SK-N-SH treated with all-trans-retinoic acid at 6 μM for 48 hours (cell line): ENCODE data around the gene MGAT5B.

Source experiments
- ATAC-seq: fragments of 200-7000 bp; cut with Tn5 transposase; 3 replicates; pipeline ENCODE4 v1.9.1; 2020; ENCODE audit warnings: mild to moderate bottlenecking, moderate library complexity
- ARNTL ChIP-seq: fragments of 450-650 bp; formaldehyde crosslinking; IDR thresholded peaks from 2 replicates; pipeline ENCODE4 v1.5.0; 2020; ENCODE audit warnings: low read depth, mild to moderate bottlenecking, moderate library complexity, borderline replicate concordance
- BACH2 ChIP-seq: fragments of 250-450 bp; sonication (Bioruptor Pico); IDR thresholded peaks from 2 replicates; pipeline ENCODE4 v1.9.0; 2021; ENCODE audit warnings: mild to moderate bottlenecking, borderline replicate concordance
- CSDC2 ChIP-seq: fragments of 250-450 bp; sonication (Bioruptor Pico); IDR thresholded peaks from 2 replicates; pipeline ENCODE4 v1.5.0; 2020; ENCODE audit warnings: mild to moderate bottlenecking, moderate library complexity
- CSRNP3 ChIP-seq: fragments of 250-450 bp; sonication (Bioruptor Pico); IDR thresholded peaks from 2 replicates; pipeline ENCODE4 v1.5.1; 2021; ENCODE audit warnings: mild to moderate bottlenecking, moderate library complexity
- ESRRG ChIP-seq: fragments of 250-450 bp; sonication (Bioruptor Pico); IDR thresholded peaks from 2 replicates; pipeline ENCODE4 v1.6.1; 2021; ENCODE audit warnings: mild to moderate bottlenecking
- GLIS3 ChIP-seq: fragments of 250-450 bp; sonication (Bioruptor Pico); IDR thresholded peaks from 2 replicates; pipeline ENCODE4 v1.5.0; 2020; ENCODE audit warnings: mild to moderate bottlenecking, moderate library complexity
- ISL1 ChIP-seq: fragments of 250-450 bp; sonication (Bioruptor Pico); IDR thresholded peaks from 2 replicates; pipeline ENCODE4 v2.1.2; 2022; ENCODE audit warnings: mild to moderate bottlenecking, moderate library complexity
- OSR1 ChIP-seq: fragments of 250-450 bp; sonication (Bioruptor Pico); IDR thresholded peaks from 2 replicates; pipeline ENCODE4 v1.8.0; 2022; ENCODE audit warnings: moderate library complexity, mild to moderate bottlenecking, inconsistent platforms
- PATZ1 ChIP-seq: fragments of 250-450 bp; sonication (Bioruptor Pico); IDR thresholded peaks from 2 replicates; pipeline ENCODE4 v1.8.0; 2020; ENCODE audit warnings: mild to moderate bottlenecking, moderate library complexity, borderline replicate concordance
- POU6F1 ChIP-seq: fragments of 250-450 bp; sonication (Bioruptor Pico); IDR thresholded peaks from 2 replicates; pipeline ENCODE4 v1.8.0; 2021; ENCODE audit warnings: low read depth, mild to moderate bottlenecking, moderate library complexity, borderline replicate concordance
- PPARA ChIP-seq: fragments of 250-450 bp; sonication (Bioruptor Pico); IDR thresholded peaks from 2 replicates; pipeline ENCODE4 v1.5.0; 2020; ENCODE audit warnings: mild to moderate bottlenecking, borderline replicate concordance
- RARB ChIP-seq: fragments of 250-450 bp; sonication (Bioruptor Pico); IDR thresholded peaks from 2 replicates; pipeline ENCODE4 v1.8.0; 2021; ENCODE audit warnings: mild to moderate bottlenecking, moderate library complexity
- SNAI2 ChIP-seq: fragments of 250-450 bp; sonication (Bioruptor Pico); IDR thresholded peaks from 2 replicates; pipeline ENCODE4 v1.5.0; 2020; ENCODE audit warnings: mild to moderate bottlenecking, moderate library complexity
- TCF4 ChIP-seq: fragments of 250-450 bp; sonication (Bioruptor Pico); IDR thresholded peaks from 2 replicates; pipeline ENCODE4 v1.8.0; 2021; ENCODE audit warnings: mild to moderate bottlenecking, moderate library complexity, borderline replicate concordance
- TOX ChIP-seq: fragments of 250-450 bp; sonication (Bioruptor Pico); IDR thresholded peaks from 2 replicates; pipeline ENCODE4 v1.8.0; 2021; ENCODE audit warnings: mild to moderate bottlenecking, moderate library complexity, borderline replicate concordance
- TSHZ2 ChIP-seq: fragments of 250-450 bp; sonication (Bioruptor Pico); IDR thresholded peaks from 2 replicates; pipeline ENCODE4 v1.5.0; 2020; ENCODE audit warnings: mild to moderate bottlenecking, moderate library complexity
- ZC3H10 ChIP-seq: fragments of 250-450 bp; sonication (Bioruptor Pico); IDR thresholded peaks from 2 replicates; pipeline ENCODE4 v1.5.1; 2021; ENCODE audit warnings: mild to moderate bottlenecking, moderate library complexity
- ZFP3 ChIP-seq: fragments of 250-450 bp; sonication (Bioruptor Pico); IDR thresholded peaks from 2 replicates; pipeline ENCODE4 v1.5.0; 2020; ENCODE audit warnings: mild to moderate bottlenecking, moderate library complexity
- ZFP30 ChIP-seq: fragments of 450-650 bp; formaldehyde crosslinking; IDR thresholded peaks from 2 replicates; pipeline ENCODE4 v1.5.0; 2022; ENCODE audit warnings: mild to moderate bottlenecking, moderate library complexity
- ZNF565 ChIP-seq: fragments of 450-650 bp; formaldehyde crosslinking; conservative IDR thresholded peaks from 2 replicates; pipeline ENCODE4 v1.5.0; 2020; ENCODE audit warnings: low read depth, mild to moderate bottlenecking, moderate library complexity
- ZNF70 ChIP-seq: fragments of 450-650 bp; formaldehyde crosslinking; IDR thresholded peaks from 2 replicates; pipeline ENCODE4 v1.5.0; 2020; ENCODE audit warnings: mild to moderate bottlenecking, moderate library complexity
- ZNF8 ChIP-seq: fragments of 450-650 bp; formaldehyde crosslinking; IDR thresholded peaks from 2 replicates; pipeline ENCODE4 v1.5.0; 2020; ENCODE audit warnings: mild to moderate bottlenecking, moderate library complexity

Gene MGAT5B

GRCh38 chr17:76892329-76892728 lies 24.1 kb downstream of the MGAT5B start (continued):
- TF ChIP-seq TSHZ2 (CRISPR knock-in tag) (no peak), ARNTL (no peak)

- TF ChIP-seq ESRRG (CRISPR knock-in tag) = no peak
- no peak for TF ChIP-seq POU6F1 (CRISPR knock-in tag)
- TF ChIP-seq SNAI2 (CRISPR knock-in tag) = no peak
- TF ChIP-seq ISL1 = no peak
- no peak for TF ChIP-seq TOX (CRISPR knock-in tag)
- TF ChIP-seq CSRNP3 (CRISPR knock-in tag) = no peak
- TF ChIP-seq TSHZ2 (CRISPR knock-in tag) = no peak
- no peak for TF ChIP-seq ZFP30 (CRISPR knock-in tag)
- TF ChIP-seq ZNF70 (CRISPR knock-in tag) = no peak
- TF ChIP-seq ZNF8 = no peak
- no peak for TF ChIP-seq PATZ1
- no peak for TF ChIP-seq PPARA
- TF ChIP-seq BACH2 (CRISPR knock-in tag) = no peak
- no peak for TF ChIP-seq OSR1 (CRISPR knock-in tag)
- no peak for ATAC-seq
These were observed 25.6 kb downstream of the MGAT5B start for GRCh38 chr17:76893623-76894334.

GRCh38 chr17:76894842-76895241 lies 26.6 kb downstream of the MGAT5B start:
- ATAC-seq = no peak
- TF ChIP-seq GLIS3 (CRISPR knock-in tag) (no peak), ZFP3 (CRISPR knock-in tag) (no peak), BACH2 (CRISPR knock-in tag) (no peak), SNAI2 (CRISPR knock-in tag) (no peak), ISL1 (no peak), ZNF8 (no peak), TCF4 (CRISPR knock-in tag) (no peak), ARNTL (no peak), ZC3H10 (CRISPR knock-in tag) (no peak), PPARA (no peak), POU6F1 (CRISPR knock-in tag) (no peak), ESRRG (CRISPR knock-in tag) (no peak), ZNF70 (CRISPR knock-in tag) (no peak), TSHZ2 (CRISPR knock-in tag) (no peak), TOX (CRISPR knock-in tag) (no peak), ZNF565 (no peak), CSDC2 (no peak), OSR1 (CRISPR knock-in tag) (no peak), RARB (no peak)
